NCI-H526 treated with DMSO at 0.1 percent for 48 hours (cell line): ENCODE data around the gene ENTPD1.
"Not testable (repeated sequence)": the region's sequence is repeated elsewhere in the genome, so short reads cannot be mapped to it uniquely, and the experiment has no call there.

ENCODE experiments used
- DNase-seq: peaks from one replicate; lab custom pipeline; 2025; lab: John Stamatoyannopoulos, UW

ENTPD1 gene

GRCh38 chr10:95756041-95756761 lies at the start of gene ENTPD1:
Gene ENTPD1, plus strand, starts transcription at chr10:95756163. Its CDS starts 77 bp downstream, at chr10:95756240.
- no peak for DNase-seq

DNA sequence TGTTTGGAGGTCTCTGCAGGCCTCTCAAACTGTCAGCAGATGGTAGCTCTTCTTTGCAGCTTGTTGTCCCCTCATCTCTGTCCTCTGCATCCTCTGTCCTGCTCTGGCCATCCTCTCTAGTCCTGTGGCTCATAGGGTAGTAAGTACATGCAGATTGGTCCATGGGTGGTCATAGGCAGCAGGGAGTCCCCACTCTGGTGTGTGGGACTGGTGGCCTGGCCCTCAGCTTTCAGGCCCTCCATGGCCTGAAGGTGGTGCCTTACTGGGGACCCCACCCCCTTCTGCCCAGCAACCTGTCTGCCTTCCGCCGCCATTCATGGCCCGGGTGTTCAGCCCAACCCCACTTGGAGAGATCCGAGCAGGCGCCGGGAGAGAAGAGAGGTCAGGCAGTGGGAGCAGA lies 49.4 kb upstream of the ENTPD1 start:
- no peak for DNase-seq

GRCh38 chr10:95706990-95707389 lies 49.0 kb upstream of the ENTPD1 start:
- DNase-seq: no peak

- DNase-seq: no peak
Observed at GRCh38 chr10:95711492-95711891, 44.5 kb upstream of the ENTPD1 start.

DNA sequence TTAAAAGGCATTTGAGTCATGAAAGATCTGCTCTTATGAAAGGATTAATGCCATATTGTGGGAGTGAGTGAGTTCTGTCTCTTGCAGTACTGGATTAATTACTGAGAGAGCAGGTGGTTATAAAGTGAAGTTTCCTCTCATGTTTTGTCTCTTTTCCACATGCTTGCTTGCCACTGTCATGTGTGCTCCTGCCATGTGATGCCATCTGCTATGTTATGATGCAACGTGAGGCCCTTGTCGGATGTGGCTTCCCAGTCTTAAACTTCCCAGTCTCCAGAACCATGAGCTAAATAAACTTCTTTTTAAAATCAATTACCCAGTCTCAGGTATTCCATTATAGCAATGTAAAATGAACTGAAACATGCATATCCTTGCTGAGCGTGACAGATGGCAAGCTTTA lies 39.5 kb upstream of the ENTPD1 start:
- DNase-seq: no peak

DNA sequence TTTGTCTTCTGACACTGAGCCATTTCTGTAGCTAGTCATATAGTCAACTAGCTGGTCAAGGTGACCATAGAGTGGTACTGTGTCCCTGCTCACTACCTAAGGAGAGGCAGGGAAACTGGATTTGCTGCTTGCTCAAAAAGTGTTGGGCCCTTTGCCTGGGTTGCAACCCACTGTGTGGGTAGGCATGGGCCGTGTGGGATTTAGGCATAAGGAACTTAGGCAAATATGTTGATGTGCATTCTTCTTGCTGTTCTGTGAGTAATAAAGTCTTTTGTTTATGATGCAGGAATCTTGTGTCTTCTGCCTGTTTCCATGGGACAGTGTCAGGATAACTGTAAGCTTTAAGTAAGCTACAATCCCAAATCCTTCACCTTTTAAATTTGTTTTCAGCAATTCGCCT lies 39.1 kb upstream of the ENTPD1 start:
- DNase-seq: no peak

- DNase-seq: not testable (repeated sequence)
Observed at GRCh38 chr10:95720745-95721144, 35.2 kb upstream of the ENTPD1 start.

DNA sequence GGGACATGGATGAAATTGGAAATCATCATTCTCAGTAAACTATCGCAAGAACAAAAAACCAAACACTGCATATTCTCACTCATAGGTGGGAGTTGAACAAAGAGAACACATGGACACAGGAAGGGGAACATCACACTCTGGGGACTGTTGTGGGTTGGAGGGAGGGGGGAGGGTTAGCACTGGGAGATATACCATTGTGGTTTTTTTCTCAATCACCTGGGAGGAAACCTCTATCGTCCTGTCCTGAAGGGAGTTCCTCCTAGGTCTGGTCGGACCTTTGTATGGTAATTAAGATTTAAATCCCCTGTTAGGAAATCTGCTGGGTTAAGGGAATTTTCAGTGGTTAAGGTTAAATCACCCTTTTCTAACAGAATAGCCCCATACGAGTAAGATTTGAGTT lies 33.5 kb upstream of the ENTPD1 start:
- not testable (repeated sequence) for DNase-seq

GRCh38 chr10:95728526-95728925 lies 27.4 kb upstream of the ENTPD1 start:
- no peak for DNase-seq

DNA sequence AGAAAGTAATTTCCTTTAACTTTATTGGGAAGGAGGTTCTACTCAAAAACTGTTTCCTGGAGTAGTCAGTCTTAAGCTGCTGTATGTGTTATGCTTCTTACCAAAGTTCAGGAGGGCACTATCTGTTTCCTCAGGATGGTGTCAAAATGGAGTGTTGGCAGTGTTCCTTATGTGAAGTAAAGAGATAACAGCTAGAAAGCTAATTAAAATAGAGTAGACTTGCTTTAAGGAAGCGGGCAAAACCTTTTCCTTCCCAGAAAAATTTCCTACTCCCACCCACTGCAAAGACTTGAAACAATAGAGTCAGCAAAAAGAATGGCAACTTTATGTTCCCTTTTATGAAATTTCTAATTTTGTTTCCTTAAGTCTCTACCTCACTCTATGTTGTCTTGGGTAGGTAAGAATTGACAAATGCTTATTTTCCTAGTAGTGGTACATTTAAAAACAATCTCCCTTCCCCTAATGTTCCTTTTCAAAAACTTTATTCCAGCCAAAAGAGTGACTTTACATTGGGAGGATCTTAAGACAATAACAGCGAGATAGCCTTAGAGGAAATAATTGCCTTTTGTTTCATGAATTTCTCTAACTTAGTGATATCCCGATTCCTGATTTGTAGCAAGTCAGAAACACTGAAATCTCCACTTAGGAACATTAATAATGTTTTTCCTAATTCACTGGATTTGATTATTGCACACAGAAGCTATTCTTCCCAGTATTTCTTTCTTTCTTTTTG lies 26.5 kb upstream of the ENTPD1 start:
- DNase-seq: no peak

DNA sequence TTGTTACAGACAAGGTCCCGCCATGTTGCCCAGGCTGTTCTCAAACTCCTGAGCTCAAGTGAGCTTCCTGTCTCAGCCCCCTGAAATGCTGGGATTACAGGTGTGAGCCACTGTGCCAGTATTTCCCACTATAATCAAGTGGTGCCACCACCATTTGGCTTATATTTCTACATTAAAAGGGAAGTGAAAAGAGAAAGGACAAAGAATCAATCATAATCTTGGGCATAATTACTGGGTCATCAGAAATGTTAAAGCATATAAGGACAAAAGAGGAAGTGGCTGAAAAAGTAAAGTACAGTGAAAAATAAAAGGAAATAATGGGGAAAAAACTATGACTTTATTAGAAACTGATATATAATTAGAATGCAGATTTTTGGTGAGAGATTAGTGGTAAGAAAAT lies 25.7 kb upstream of the ENTPD1 start:
- DNase-seq: no peak

DNA sequence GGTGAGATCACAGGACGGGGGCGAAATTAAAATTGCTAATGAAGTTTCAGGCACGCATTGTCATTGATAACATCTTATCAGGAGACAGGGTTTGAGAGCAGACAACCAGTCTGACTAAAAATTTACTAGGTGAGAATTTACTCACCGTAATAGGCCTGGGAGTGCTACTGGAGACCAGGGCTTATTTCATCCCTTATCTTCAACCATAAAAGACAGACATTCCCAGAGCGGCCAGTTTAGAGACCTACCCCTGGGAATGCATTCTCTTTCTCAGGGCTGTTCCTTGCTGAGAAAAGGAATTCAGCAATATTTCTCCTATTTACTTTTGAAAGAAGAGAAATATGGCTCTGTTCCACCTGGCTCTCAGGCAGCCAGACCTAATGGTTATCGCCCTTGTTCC lies 23.1 kb upstream of the ENTPD1 start:
- DNase-seq: not testable (repeated sequence)

- no peak for DNase-seq
Observed at GRCh38 chr10:95739056-95739455, 16.9 kb upstream of the ENTPD1 start.

- no peak for DNase-seq
Observed at GRCh38 chr10:95741807-95742467, 14.0 kb upstream of the ENTPD1 start.

DNA sequence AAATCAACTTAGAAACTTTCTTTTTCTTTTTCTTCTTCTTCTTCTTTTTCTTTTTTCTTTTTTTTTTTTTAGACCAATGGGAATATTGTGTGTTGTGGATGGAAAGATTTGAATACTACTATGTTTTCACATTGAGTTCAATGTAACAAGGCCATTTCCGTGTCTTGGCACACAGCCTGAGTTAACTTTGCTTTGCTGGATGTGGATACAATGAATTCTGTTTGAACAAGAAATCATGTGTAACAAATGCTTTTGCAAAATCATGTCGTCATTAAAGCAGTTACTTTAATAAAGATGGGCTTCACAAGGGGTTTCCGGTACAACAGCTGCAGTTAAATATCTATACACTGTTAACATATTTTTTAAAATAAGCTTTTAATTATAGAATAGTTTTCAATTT lies 13.5 kb upstream of the ENTPD1 start:
- DNase-seq: no peak

DNA sequence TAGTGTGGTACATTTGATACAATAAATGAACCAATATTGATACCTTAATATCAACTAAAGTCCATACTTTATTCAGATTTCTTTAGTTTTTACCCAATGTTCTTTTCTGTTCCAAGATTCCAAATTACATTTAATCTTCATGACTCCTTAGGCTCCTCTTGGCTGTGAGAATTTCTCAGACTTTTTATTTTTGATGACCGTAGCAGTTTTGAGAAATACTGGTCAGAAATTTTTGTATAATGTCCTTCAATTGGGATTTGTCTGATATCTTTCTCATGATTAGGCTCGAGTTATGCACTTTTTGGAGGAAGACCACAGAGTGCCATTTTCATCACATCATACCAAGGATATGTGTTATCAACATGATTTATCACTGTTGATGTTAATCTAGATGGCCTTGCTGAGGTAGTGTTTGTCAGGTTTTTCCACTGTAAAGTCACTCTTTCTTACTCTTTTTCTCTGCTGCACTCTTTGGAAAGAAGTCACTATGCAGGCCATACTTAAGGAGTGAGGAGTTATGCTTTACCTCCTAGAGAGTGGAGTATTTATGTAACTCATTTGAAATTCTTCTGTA lies 12.9 kb upstream of the ENTPD1 start:
- DNase-seq: no peak

DNA sequence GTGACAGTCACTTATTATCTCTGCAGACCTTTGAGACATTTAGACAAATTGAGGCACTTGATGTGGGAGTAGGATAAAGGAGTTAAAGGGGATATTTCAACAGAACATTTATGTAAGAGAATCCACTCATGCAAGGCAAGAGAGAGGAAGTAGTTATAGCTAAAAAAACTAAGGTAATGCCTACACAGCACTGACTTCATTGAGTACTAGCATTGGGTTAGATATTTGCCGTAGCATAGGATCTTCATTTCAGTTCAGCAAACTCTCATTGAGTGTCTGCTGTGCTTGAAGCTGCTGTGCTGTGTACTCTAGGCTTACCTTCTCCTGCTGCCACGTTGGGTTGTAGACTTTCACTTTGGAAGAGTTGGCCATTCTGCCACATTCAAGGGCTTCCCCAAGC lies 10.5 kb upstream of the ENTPD1 start:
- DNase-seq: no peak

DNA sequence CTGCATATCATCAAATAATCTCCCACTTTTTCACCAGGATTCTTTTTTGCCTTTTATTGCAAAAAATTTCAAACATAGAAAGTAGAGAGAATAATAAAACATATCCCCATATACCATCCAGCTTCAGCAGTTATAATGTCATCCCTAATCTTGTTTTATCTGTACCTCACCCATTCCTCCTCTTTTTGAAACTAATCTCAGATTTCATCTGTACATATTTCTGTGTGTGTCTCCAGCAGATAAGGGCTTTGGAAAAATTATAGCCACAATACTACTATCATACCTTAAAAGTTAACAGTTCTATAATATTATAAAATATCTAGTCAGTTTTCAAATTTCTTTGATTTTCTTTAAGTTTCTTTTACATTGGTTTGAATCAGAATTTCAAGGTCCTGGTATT lies 7.6 kb upstream of the ENTPD1 start:
- DNase-seq: no peak

DNA sequence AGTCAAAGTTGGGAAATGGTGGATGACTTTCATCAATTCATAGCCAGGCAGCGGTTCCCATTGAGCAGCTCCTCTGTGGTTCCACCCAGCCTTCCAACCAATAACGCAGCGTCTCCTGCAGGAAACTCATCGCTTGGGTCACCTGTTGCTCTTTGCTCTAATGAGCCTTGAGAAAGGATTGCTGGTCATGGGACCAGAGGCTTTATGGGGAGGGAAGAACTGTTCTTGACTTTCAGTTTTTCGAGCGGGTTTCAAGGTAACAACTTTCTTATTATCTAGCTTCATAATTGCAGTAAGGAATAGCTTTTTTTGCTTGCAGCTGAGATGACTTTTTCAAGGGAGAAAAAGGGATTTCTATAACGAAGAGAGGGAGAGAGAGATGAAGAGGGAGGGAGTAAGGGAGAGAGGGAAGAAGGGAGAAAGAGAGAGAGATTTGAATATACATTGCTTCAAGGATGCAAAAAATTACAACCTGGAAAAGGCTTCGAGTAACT lies 405 bp upstream of the ENTPD1 start:
- DNase-seq: no peak

DNA sequence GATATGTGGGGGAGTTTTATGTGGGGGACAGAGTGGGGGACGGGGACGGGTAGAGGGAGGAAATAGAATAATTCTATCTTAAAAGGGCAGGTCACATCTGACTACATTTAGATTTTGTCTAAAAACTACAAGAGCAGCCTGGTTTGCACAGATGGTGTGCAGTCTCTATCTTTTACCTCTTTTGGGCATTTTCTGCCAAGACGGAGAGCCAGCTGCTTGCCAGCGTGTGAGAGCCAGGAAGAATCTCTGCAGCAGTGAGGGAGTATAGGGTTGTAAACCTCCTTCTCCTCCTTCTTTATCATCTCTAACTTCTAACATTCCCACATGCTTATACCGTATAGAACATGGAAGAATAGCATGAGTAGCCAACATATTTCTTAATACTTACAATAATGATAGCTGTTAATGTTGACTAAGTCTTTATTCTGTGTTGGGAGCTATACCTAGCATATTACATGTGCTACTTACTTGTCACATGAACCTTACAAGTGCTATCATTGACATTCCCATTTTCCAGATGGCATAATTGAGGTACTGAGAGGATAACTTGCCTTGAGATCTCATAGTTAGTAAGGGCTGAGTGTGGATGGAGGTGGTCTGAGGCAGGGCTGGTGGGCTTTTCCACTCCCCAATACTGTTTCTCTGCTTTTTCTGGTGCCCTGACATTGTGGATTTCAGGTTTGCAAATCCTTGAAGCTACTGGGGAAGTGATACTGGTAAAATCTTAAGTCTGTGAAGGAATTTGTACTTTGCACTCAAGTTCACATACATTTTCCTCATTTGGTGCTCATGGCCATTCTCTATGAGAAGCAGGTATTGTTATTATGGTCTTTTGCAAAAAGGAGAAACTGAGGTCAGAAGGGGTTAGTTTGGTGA lies 1.1 kb downstream of the ENTPD1 start:
- DNase-seq: no peak

- no peak for DNase-seq
Observed at GRCh38 chr10:95758351-95759025, 2.5 kb downstream of the ENTPD1 start.
